ENCODE results near the gene TTLL5. TPM values are rescaled to one million over a fixed set of nuclear protein-coding genes. Genes with fewer than 3 reads are reported as not detected.

TTLL5 gene
- polyA plus RNA-seq, 1 of the 3 experiments (the other 2 are of a cell fraction), result 9.6 TPM

DNA sequence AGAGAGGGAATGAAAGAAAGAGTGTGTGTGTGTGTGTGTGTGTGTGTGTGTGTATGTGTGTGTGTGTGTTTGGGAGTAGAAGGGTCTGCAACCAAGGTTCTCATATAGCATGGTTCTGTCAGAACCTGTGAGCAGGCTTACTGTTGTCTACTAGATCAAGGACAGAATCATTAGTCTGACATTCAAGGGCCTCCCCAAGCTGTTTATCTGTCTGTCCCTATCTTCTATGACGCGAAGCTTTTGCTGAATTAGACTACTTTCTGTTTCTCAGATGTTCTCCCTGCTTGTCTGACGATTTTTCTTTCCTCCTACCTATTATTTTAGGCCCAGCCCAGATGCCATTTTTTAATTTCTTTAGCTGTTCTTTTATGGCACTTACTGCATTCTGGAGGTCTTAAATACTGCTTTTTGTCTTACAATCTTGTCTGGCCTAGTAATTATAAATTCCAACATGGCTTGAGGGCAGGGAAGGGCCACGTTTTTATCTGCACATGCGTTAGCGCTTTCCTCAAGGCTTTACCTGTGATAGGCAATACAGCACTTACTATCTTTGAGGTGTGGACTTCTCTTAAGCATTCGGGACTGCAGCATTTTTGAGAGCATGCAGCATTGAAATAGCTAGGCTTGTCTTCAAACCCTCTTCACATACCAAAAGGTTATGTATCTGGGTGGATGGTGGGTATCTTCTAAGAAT lies 150.2 kb downstream of the TTLL5 start (continued):
- no peak for TF ChIP-seq YY1 (IDR thresholded peaks at IDR 0.05; ENCODE audit: low read depth)
- TF ChIP-seq, protein P1, sequence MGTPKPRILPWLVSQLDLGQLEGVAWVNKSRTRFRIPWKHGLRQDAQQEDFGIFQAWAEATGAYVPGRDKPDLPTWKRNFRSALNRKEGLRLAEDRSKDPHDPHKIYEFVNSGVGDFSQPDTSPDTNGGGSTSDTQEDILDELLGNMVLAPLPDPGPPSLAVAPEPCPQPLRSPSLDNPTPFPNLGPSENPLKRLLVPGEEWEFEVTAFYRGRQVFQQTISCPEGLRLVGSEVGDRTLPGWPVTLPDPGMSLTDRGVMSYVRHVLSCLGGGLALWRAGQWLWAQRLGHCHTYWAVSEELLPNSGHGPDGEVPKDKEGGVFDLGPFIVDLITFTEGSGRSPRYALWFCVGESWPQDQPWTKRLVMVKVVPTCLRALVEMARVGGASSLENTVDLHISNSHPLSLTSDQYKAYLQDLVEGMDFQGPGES (IDR thresholded peaks at IDR 0.05; ENCODE audit: low read depth, low read length), result no peak

DNA sequence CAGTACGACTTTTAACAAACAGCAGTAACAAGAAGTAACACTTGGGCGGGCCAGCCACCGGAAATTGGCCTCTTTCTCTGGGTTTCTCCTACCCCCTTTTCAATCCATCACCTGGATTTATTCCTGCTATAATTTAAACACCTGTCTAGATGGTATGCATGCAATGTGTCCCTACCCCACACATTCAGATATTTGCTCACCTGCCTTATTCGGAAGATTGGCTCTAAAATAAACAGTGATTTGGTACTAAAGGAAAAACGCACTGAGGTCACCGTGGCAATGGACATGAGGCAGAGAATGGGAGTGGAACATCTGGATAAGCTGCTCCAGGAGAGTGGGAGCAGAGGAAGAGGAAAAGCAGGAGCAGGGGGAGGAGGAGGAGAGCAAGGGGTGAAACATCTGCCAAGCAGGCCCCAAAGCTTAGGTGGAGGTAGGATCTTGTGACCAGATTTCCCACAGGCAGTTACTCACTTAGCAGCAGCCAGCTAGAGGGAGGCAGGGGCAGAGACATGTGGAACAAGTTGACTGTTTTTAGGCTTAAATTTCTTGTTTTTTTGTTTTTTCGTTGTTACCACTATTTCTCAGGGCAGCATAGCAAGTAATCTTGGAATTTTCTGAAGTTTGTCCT lies 150.9 kb downstream of the TTLL5 start:
- Histone ChIP-seq H3K4me1 (ENCODE audit: control insufficient read depth in 1 of 2, insufficient read depth in 2 of 2, low read depth in 1 of 2, low read length in 1 of 2) (peaks cover 0 to 4% of the 10 kb centered on the region in 2 experiments; a peak in 1 of 4 replicates), H4K20me1 (ENCODE audit: insufficient read depth) (no peaks in the 10 kb centered on the region), H3K27me3 (ENCODE audit: insufficient read depth) (no peaks in the 10 kb centered on the region), H3K9me2 (no peaks in the 10 kb centered on the region), H3K27ac (ENCODE audit: low read depth in 2 of 2, low read length in 1 of 2) (no peak overlapping the region), H3K36me3 (replicated peaks in 1 of 2; ENCODE audit: control insufficient read depth in 1 of 2, insufficient read depth in 2 of 2, low read length in 1 of 2) (peaks cover 0 to 10% of the 10 kb centered on the region in 2 experiments), H3F3A (replicated peaks; ENCODE audit: insufficient read depth) (no peaks in the 10 kb centered on the region), H3K79me2 (ENCODE audit: insufficient read depth) (no peaks in the 10 kb centered on the region), H3K4me2 (no peak overlapping the region), H2AFZ (ENCODE audit: low read depth) (no peak overlapping the region), H3K4me3 (ENCODE audit: low read depth in 2 of 2, low read length in 1 of 2) (no peak overlapping the region), H3K9ac (no peak overlapping the region), H3K9me3 (no peaks in the 10 kb centered on the region)
- 86% methylated on average over 7 of the region's 7 CpGs for WGBS (ENCODE audit: low lambda C conversion rate)
- peak; percentile 9 for DNase-seq
- TF ChIP-seq, protein P2, sequence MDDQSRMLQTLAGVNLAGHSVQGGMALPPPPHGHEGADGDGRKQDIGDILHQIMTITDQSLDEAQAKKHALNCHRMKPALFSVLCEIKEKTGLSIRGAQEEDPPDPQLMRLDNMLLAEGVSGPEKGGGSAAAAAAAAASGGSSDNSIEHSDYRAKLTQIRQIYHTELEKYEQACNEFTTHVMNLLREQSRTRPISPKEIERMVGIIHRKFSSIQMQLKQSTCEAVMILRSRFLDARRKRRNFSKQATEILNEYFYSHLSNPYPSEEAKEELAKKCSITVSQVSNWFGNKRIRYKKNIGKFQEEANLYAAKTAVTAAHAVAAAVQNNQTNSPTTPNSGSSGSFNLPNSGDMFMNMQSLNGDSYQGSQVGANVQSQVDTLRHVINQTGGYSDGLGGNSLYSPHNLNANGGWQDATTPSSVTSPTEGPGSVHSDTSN (IDR thresholded peaks at IDR 0.05), result no peak
- TF ChIP-seq FOSL2 (IDR thresholded peaks at IDR 0.05; ENCODE audit: borderline replicate concordance, low read depth), result no peak
- TF ChIP-seq, protein P3, sequence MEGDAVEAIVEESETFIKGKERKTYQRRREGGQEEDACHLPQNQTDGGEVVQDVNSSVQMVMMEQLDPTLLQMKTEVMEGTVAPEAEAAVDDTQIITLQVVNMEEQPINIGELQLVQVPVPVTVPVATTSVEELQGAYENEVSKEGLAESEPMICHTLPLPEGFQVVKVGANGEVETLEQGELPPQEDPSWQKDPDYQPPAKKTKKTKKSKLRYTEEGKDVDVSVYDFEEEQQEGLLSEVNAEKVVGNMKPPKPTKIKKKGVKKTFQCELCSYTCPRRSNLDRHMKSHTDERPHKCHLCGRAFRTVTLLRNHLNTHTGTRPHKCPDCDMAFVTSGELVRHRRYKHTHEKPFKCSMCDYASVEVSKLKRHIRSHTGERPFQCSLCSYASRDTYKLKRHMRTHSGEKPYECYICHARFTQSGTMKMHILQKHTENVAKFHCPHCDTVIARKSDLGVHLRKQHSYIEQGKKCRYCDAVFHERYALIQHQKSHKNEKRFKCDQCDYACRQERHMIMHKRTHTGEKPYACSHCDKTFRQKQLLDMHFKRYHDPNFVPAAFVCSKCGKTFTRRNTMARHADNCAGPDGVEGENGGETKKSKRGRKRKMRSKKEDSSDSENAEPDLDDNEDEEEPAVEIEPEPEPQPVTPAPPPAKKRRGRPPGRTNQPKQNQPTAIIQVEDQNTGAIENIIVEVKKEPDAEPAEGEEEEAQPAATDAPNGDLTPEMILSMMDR (IDR thresholded peaks at IDR 0.05), result no peak
- no peak for TF ChIP-seq GABPA (IDR thresholded peaks at IDR 0.05; ENCODE audit: low read depth)
- no peak for TF ChIP-seq MXI1 (IDR thresholded peaks at IDR 0.05; ENCODE audit: low read depth, low read length)
- TF ChIP-seq NRF1 (IDR thresholded peaks at IDR 0.05; ENCODE audit: low read depth, low read length), result no peak
- TF ChIP-seq, protein P1 (IDR thresholded peaks at IDR 0.05; ENCODE audit: low read depth, low read length), result no peak
- no peak for TF ChIP-seq FOXJ3 (CRISPR knock-in tag; IDR thresholded peaks at IDR 0.05)
- ChIA-PET CTCF (interaction anchor here (0.6 to 3.5 kb wide), 6 partner anchors 8 to 167 kb away, joined by 3 to 11 read pairs (median 4); no protein-coding TSS in a partner anchor), POLR2A (no interaction called here)

Measured in SK-N-SH (cell line).